IMR-90 (cell line): ENCODE measurements around the gene JAKMIP1. TPM values are rescaled to one million over a fixed set of nuclear protein-coding genes. Genes with fewer than 3 reads are reported as not detected.

Experiments used
- ATAC-seq: fragments of 200-7000 bp; cut with Tn5 transposase; 2 replicates; pipeline ENCODE4 v1.9.1; 2020; ENCODE audit warnings: low read depth, mild to moderate bottlenecking, moderate library complexity
- BruUV-seq: library from RNA; stranded (reverse); fragments of 400-500 nt; replicated peaks from 2 replicates; lab custom pipeline; 2021; lab: Mats Ljungman, UMichigan
- CTCF ChIA-PET: fragments of 300-600 bp; formaldehyde crosslinking; extraction: SDS; loops from one replicate; lab custom pipeline; 2021; ENCODE audit warnings: antibody characterized with exemption; lab: Yijun Ruan, JAX
- POLR2A ChIA-PET: fragments of 300-600 bp; sonication (Branson Sonifier 250); formaldehyde crosslinking; loops from one replicate; lab custom pipeline; 2022; ENCODE audit warnings: antibody characterized with exemption; ENCODE audit not compliant: unreplicated experiment; lab: Charles Lee
- DNase-seq: peaks from one replicate; pipeline ENCODE4 v3.0.0; 2013
- H2AFZ ChIP-seq: replicated peaks from 2 replicates; pipeline ENCODE3; 2013; ENCODE audit warnings: low read length, mild to moderate bottlenecking; ENCODE audit not compliant: poor library complexity
- H2AK5ac ChIP-seq: 2 replicates; pipeline ENCODE4 v1.6.1; 2013; ENCODE audit warnings: low read depth, low read length, inconsistent platforms
- H2AK9ac ChIP-seq: replicated peaks from 2 replicates; pipeline ENCODE3; 2013; ENCODE audit warnings: mild to moderate bottlenecking, low read depth, low read length, moderate library complexity; ENCODE audit not compliant: poor library complexity
- H2BK120ac ChIP-seq: 2 replicates; pipeline ENCODE4 v1.6.1; 2013; ENCODE audit warnings: low read depth, low read length, inconsistent platforms
- H2BK15ac ChIP-seq: 3 replicates; pipeline ENCODE4 v1.6.1; 2013; ENCODE audit warnings: low read depth, low read length, inconsistent platforms
- H2BK20ac ChIP-seq: 2 replicates; pipeline ENCODE4 v1.6.1; 2013; ENCODE audit warnings: low read depth, mild to moderate bottlenecking, inconsistent platforms, low read length, moderate library complexity
- H2BK5ac ChIP-seq: 2 replicates; pipeline ENCODE4 v1.6.1; 2013; ENCODE audit warnings: mild to moderate bottlenecking, low read depth, low read length, inconsistent platforms; ENCODE audit not compliant: poor library complexity, severe bottlenecking
- H3K14ac ChIP-seq: replicated peaks from 2 replicates; pipeline ENCODE4 v1.6.1; 2013; ENCODE audit warnings: low read depth, low read length, inconsistent platforms
- H3K18ac ChIP-seq: 2 replicates; pipeline ENCODE4 v1.6.1; 2013; ENCODE audit warnings: low read depth, low read length, control low read depth
- H3K23ac ChIP-seq: 2 replicates; pipeline ENCODE4 v1.6.1; 2013; ENCODE audit warnings: low read depth, low read length, inconsistent platforms
- H3K27ac ChIP-seq: 2 replicates; pipeline ENCODE4 v1.5.1; 2013; ENCODE audit warnings: mild to moderate bottlenecking, control low read depth, low read length; ENCODE audit not compliant: insufficient read depth
- H3K27me3 ChIP-seq: 2 replicates; pipeline ENCODE4 v1.6.1; 2013; ENCODE audit warnings: low read length; ENCODE audit not compliant: control insufficient read depth, insufficient read depth
- H3K36me3 ChIP-seq: 2 replicates; pipeline ENCODE4 v1.6.1; 2013; ENCODE audit warnings: low read length, mixed read lengths; ENCODE audit not compliant: control insufficient read depth, insufficient read depth
- H3K4ac ChIP-seq: 2 replicates; pipeline ENCODE4 v1.6.1; 2013; ENCODE audit warnings: low read depth, low read length, inconsistent platforms
- H3K4me1 ChIP-seq: 2 replicates; pipeline ENCODE4 v1.6.1; 2013; ENCODE audit warnings: low read length, mixed read lengths; ENCODE audit not compliant: control insufficient read depth, insufficient read depth
- H3K4me2 ChIP-seq: 2 replicates; pipeline ENCODE4 v1.6.1; 2013; ENCODE audit warnings: low read depth, mild to moderate bottlenecking, control low read depth, low read length, moderate library complexity
- H3K4me3 ChIP-seq: 2 replicates; pipeline ENCODE4 v1.5.1; 2013; ENCODE audit warnings: low read depth, mild to moderate bottlenecking, control low read depth, low read length, moderate library complexity; ENCODE audit not compliant: insufficient read depth
- H3K56ac ChIP-seq: 2 replicates; pipeline ENCODE4 v1.6.1; 2013; ENCODE audit warnings: low read length, inconsistent platforms; ENCODE audit not compliant: insufficient read depth; ENCODE audit errors: extremely low read depth
- H3K79me1 ChIP-seq, 2 experiments: 2 replicates each; pipeline ENCODE4 v1.6.1; 2013; ENCODE audit warnings: low read length in 2 of 2, inconsistent platforms in 1 of 2, low read depth in 1 of 2
- H3K9ac ChIP-seq: 2 replicates; pipeline ENCODE4 v1.6.1; 2013; ENCODE audit warnings: low read depth, low read length, control low read depth
- H3K9me1 ChIP-seq: 2 replicates; pipeline ENCODE4 v1.6.1; 2013; ENCODE audit warnings: low read length, inconsistent platforms; ENCODE audit not compliant: insufficient read depth
- H3K9me3 ChIP-seq: 2 replicates; pipeline ENCODE4 v1.6.1; 2013; ENCODE audit warnings: low read length; ENCODE audit not compliant: control insufficient read depth, insufficient read depth
- H4K20me1 ChIP-seq: 2 replicates; pipeline ENCODE4 v1.6.1; 2013; ENCODE audit warnings: low read length, inconsistent platforms; ENCODE audit not compliant: insufficient read depth
- H4K5ac ChIP-seq: 2 replicates; pipeline ENCODE4 v1.6.1; 2013; ENCODE audit warnings: mild to moderate bottlenecking, low read depth, low read length, control low read depth
- H4K8ac ChIP-seq, 2 experiments: 2 replicates each; pipeline ENCODE4 v1.6.1; 2013; ENCODE audit warnings: low read depth in 2 of 2, low read length in 2 of 2, control low read depth in 1 of 2, inconsistent platforms in 1 of 2
- H4K91ac ChIP-seq: 2 replicates; pipeline ENCODE4 v1.6.1; 2013; ENCODE audit warnings: low read depth, low read length, inconsistent platforms; ENCODE audit not compliant: insufficient read depth
- CHD1 ChIP-seq: IDR thresholded peaks from 2 replicates; pipeline ENCODE4 v1.6.1; 2012; ENCODE audit warnings: low read depth, low read length, improper control_type of control experiment
- ELK1 ChIP-seq: fragments of 150-350 bp; IDR thresholded peaks from 2 replicates; pipeline ENCODE4 v1.6.1; 2016; ENCODE audit warnings: low read depth, mild to moderate bottlenecking, low read length, moderate library complexity, borderline replicate concordance
- MXI1 ChIP-seq: IDR thresholded peaks from 2 replicates; pipeline ENCODE4 v1.6.1; 2012; ENCODE audit warnings: low read depth, mild to moderate bottlenecking, low read length, moderate library complexity, borderline replicate concordance
- POLR2A ChIP-seq: IDR thresholded peaks from 2 replicates; pipeline ENCODE4 v1.6.1; 2012; ENCODE audit warnings: mild to moderate bottlenecking, low read depth, low read length
- RCOR1 ChIP-seq: IDR thresholded peaks from 2 replicates; pipeline ENCODE4 v1.6.1; 2012; ENCODE audit warnings: mild to moderate bottlenecking, low read length, improper control_type of control experiment; ENCODE audit not compliant: insufficient replicate concordance
- RFX5 ChIP-seq: IDR thresholded peaks from 2 replicates; pipeline ENCODE4 v1.8.0; 2012; ENCODE audit warnings: low read depth, mild to moderate bottlenecking, low read length, moderate library complexity
- USF2 ChIP-seq: fragments of 150-350 bp; IDR thresholded peaks from 2 replicates; pipeline ENCODE4 v1.6.1; 2017; ENCODE audit warnings: mild to moderate bottlenecking, antibody characterized with exemption, low read length, low read depth
- WGBS, 2 experiments: methylation state at CpG; one replicate each; pipeline versions ENCODE4 v1.1.5 to v1.1.7; 2013; ENCODE audit warnings: missing lambda C conversion rate in 2 of 2; ENCODE audit not compliant: insufficient read length in 1 of 2; ENCODE audit errors: extremely low coverage in 2 of 2; 5-methylcytosine and 5-hydroxymethylcytosine counted together
- dilution Hi-C: fragments of 300-500 bp; cut with HindIII; formaldehyde crosslinking; loops from one replicate; pipeline ENCODE4 v1.14.3; 2018; ENCODE audit warnings: low sequenced_read_pairs; ENCODE audit not compliant: unreplicated experiment
- in situ Hi-C: fragments of 300-500 bp; cut with MboI; formaldehyde crosslinking; loops from 3 replicates; pipeline ENCODE4 v1.14.3; 2019; ENCODE audit warnings: low sequenced_read_pairs, inconsistent platforms, mixed read lengths
- intact Hi-C: fragments of 100-400 bp; cut with micrococcal nuclease; formaldehyde crosslinking; loops from 2 replicates; pipeline ENCODE4 v1.10.0; 2022
- polyA plus RNA-seq, 3 experiments: library from polyadenylated mRNA; depleted of rRNA; stranded (reverse); fragments of >200 nt; gene quantifications; 2 replicates each; pipeline ENCODE4 v1.2.3, GENCODE V29; 2012; ENCODE audit warnings: low replicate concordance in 1 of 3
- total RNA-seq: library from RNA; depleted of rRNA; stranded (reverse); fragments of >200 nt; gene quantifications from 2 replicates; pipeline ENCODE4 v1.2.3, GENCODE V29; 2012; rRNA removed

JAKMIP1 gene
- total and polyA plus RNA-seq, 2 of the 4 experiments (the other 2 are of a cell fraction) = not detected

GRCh38 chr4:5976431-5976830 is 223.9 kb downstream of the JAKMIP1 start:
- H2AK5ac ChIP-seq = no peak overlapping the region
- no peaks in the 10 kb centered on the region for H3K4me1 ChIP-seq
- H2BK5ac ChIP-seq = no peak overlapping the region
- H3K4me2 ChIP-seq = no peak overlapping the region
- H3K56ac ChIP-seq = no peak overlapping the region
- WGBS, 2 experiments = no CpG with 5 or more reads among the region's 6 CpGs
- H3K36me3 ChIP-seq = no peaks in the 10 kb centered on the region
- no peak overlapping the region for H2BK120ac ChIP-seq
- H2BK15ac ChIP-seq = no peak overlapping the region
- no peak overlapping the region for H4K91ac ChIP-seq
- no peak for ATAC-seq
- no peak overlapping the region for H4K5ac ChIP-seq
- H3K4me3 ChIP-seq = no peak overlapping the region
- no peak overlapping the region for H3K23ac ChIP-seq
- H3K4ac ChIP-seq = no peak overlapping the region
- no TSS peak for BruUV-seq
- CTCF ChIA-PET = no interaction called here
- no peak overlapping the region for H2AFZ ChIP-seq
- H4K8ac ChIP-seq = no peak overlapping the region
- no peak for DNase-seq
- H2BK20ac ChIP-seq = no peak overlapping the region
- H2AK9ac ChIP-seq = no peak overlapping the region
- no peaks in the 10 kb centered on the region for H3K27me3 ChIP-seq
- no peak overlapping the region for H3K18ac ChIP-seq
- no peak overlapping the region for H3K14ac ChIP-seq
- in situ Hi-C loops (no loop called here), intact Hi-C loops (no loop called here), dilution Hi-C loops (no loop called here)
- no peak overlapping the region for H3K27ac ChIP-seq
- H3K79me1 ChIP-seq = no peaks in the 10 kb centered on the region
- no peaks in the 10 kb centered on the region for H4K20me1 ChIP-seq
- POLR2A ChIA-PET = no interaction called here
- no peaks in the 10 kb centered on the region for H3K9me1 ChIP-seq
- no peak overlapping the region for H3K9ac ChIP-seq
- H3K9me3 ChIP-seq = no peaks in the 10 kb centered on the region
- TF ChIP-seq RFX5 (no peak), CHD1 (no peak), MXI1 (no peak), USF2 (no peak), POLR2A (no peak), ELK1 (no peak), RCOR1 (no peak)

Other genes starting within 250 kb of the JAKMIP1 start
- not detected in 2 replicates for gene C4orf50, start 182.1 kb downstream of the JAKMIP1 start, total RNA-seq
- gene C4orf50, start 182.1 kb downstream of the JAKMIP1 start, polyA plus RNA-seq (2012; rRNA removed) = not detected in 2 replicates
- 9.7 TPM in 2 replicates for gene WFS1, start 69.3 kb upstream of the JAKMIP1 start, total RNA-seq
- gene WFS1, start 69.3 kb upstream of the JAKMIP1 start, polyA plus RNA-seq (2012; rRNA removed) = 42.4 and 47.7 TPM in 2 replicates